Stimulated activated CD4-positive, alpha-beta T cell treated with anti-CD3 and anti-CD28 coated beads, Interleukin-1b, Interleukin-23, amount 100 ng/mL, for 4 hours (primary cell): ENCODE measurements around the gene ZNF207.
"Not testable (repeated sequence)": the region's sequence is repeated elsewhere in the genome, so short reads cannot be mapped to it uniquely, and the experiment has no call there.

Experiments
- DNase-seq, 2 donors: peaks; one replicate each; pipeline ENCODE4 v3.0.0-alpha.2; 2020; ENCODE audit warnings: low read depth in 2 of 2

ZNF207 gene

DNA sequence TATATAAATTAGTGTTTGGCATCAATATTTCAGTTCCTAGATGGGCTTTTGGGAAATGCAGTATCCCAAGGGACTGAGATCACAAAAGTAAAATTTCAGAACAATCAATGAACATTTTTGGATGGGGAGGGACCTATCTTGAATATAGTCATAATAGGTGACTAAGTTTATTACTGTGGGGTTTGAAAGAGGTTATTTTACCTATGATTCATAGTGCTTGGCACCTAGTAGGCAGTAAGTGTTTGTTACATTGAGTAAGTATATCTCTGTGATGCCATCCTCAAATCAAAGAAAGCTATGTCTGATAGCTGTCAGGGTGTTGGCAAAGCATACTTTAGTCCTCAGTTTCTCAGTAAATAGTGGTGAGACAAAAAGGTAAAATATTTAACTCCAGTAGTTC, 36.9 kb downstream of the ZNF207 start:
- DNase-seq = no peak

DNA sequence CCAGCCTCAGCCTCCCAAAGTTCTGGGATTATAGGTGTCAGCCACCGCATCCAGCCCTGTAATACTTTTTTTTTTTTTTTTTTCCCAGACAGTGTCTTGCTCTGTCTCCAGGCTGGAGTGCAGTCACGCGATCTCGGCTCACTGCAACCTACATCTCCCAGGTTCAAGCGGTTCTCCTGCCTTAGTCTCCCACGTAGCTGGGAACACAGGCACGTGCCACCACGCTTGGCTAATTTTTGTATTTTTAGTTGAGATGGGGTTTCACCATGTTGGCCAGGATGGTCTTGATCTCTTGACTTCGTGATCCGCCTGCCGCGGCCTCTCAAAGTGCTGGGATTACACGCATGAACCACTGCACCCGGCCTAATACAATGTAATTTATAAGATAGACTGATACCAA, 38.2 kb downstream of the ZNF207 start:
- not testable (repeated sequence) for DNase-seq

DNA sequence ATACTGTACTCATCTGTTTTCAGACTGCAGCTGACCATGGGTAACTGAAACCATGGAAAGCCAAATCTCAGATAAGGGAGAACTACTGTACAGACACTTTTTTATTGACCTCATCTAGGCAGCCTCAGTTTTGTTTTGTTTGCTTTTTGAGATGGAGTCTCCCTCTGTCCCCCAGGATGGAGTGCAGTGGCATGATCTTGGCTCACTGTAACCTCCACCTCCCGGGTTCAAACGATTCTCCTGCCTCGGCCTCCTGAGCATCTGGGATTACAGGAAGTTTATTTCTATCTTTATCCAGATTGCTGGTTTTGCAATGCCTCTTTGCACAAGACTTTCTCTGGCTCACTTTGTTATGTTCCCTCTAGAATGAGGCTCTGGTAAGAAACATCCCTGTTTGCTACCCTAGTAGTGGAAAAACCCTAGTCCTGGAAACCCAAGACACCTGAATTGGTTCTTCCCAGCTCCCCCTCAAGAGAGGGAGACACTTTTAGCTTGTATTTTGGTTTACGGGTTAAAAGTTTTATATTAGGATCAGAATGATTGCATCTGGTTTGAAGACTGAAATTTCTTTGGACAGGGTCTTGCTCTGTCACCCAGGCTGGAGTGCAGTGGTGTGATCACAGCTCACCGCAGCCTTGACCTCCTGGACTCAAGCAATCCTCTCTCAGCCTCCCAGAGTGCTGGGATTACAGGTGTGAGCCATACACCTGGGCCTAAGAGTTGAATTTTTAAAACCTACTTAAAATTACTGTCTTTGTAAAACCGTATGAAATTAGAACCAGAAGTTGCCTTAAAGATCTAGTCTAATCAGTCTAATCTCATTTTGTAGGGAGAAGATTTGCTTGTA, 38.9 kb downstream of the ZNF207 start:
- DNase-seq = no peak

DNA sequence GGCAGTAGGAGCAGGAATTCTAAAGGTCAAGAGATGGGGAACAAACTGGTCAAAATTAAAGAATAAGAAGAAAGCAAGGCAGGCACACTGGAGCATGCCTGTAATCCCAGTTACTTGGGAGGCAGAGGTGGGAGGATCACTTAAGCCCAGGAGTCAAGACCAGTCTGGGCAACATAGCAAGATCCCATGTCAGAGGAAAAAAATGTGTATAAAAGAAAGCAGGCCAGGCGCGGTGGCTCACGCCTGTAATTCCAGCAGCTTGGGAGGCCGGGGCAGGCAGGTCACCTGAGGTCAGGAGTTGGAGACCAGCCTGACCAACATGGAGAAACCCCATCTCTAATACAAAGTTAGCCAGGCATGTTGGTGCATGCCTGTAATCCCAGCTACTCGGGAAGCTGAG, 43.9 kb downstream of the ZNF207 start:
- no peak for DNase-seq

DNA sequence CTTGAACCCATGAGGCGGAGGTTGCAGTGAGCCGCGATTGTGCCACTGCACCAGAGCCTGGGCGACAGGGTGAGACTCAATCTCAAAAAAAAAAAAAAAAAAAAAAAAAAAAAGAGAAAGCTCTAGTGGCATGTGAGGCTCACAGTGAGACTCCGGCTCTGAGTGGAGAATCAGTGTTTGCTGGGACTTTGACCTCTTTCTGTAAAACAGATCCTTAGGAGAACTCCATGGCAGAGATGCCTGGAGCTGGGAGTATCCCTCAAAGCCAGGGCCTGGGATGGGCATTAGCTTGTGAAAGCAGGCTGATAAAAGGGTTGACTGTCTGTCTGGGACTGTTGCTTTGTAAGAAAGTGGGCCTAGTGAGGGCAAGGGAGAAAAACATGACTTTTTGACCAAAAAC, 46.4 kb downstream of the ZNF207 start:
- DNase-seq = no peak

DNA sequence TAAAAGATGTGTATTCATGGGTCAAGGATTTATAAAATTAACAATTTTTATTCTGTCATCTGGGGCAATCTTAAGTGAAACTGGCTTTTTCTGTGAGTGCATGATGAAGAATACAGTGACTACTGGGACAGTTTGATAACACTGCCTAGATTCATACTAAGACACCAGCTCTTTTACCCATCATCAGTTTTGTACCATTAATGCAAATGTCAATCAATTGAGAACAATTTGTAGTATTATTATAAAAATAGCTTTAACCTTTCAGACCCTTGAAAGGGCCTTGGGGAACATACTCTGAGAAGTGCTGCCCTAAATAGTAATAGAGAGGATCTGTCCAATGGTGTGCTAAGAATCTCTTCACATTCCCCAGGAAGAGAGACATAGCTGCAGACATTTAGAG, 49.0 kb downstream of the ZNF207 start:
- no peak for DNase-seq

DNA sequence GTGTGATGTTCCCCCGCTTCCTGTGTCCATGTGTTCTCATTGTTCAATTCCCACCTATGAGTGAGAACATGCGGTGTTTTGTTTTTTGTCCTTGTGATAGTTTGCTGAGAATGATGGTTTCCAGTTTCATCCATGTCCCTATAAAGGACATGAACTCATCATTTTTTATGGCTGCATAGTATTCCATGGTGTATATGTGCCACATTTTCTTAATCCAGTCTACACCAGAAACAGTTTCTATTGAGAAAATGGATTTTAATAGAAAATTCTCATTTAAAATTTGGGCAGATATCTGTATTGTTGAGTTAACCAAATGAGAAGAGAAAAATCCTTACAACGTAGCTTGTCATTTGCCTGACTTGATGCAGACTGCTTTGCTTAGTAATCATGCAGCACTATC, 60.1 kb downstream of the ZNF207 start:
- DNase-seq = not testable (repeated sequence)

DNA sequence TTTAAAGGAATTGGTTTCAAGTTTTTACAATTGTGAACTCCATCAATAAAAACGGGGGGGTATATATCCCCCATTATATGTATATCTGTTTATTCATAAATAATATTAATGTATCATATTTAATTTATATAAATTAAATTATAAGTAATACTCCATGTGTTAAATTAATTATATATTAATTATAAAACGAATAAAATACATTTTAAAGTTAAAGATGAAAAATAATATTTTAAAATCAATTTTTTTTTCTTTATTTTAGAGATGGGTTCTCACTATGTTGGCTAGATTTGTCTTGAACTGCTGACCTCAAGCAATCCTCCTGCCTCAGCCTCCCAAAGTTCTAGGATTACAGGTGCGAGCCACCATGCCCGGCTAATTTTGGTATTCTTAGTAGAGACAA, 76.9 kb downstream of the ZNF207 start:
- DNase-seq = no peak

DNA sequence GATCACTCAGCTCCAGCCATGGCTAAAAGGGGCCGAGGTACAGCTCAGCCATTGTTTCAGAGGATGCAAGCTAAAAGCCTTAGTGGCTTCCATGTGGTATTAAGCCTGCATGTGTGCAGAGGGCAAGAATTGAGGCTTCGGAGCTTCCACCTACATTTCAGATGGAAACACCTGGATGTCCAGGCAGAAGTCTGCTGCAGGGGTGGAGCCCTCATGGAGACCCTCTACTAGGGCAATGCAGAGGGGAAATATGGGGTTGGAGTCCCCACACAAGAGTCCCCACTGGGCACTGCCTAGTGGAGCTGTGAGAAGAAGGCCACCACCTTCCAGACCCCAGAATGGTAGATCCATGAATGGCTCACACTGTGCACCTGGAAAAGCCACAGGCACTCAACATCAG, 79.6 kb downstream of the ZNF207 start:
- DNase-seq = no peak
